ENCODE data around the gene SMARCAD1.
"Not testable (repeated sequence)": the region's sequence is repeated elsewhere in the genome, so short reads cannot be mapped to it uniquely, and the experiment has no call there.

The SMARCAD1 gene

GRCh38 chr4:94277534-94277933 is 69.9 kb downstream of the SMARCAD1 start:
- Histone ChIP-seq H3K27me3 (ENCODE audit: insufficient read depth, low read depth, severe bottlenecking) (no peaks in the 10 kb centered on the region), H3K9me3 (ENCODE audit: severe bottlenecking) (no peaks in the 10 kb centered on the region), H3K36me3 (peaks cover 87% of the 10 kb centered on the region), H3K4me3 (ENCODE audit: low read depth, low read length) (no peak overlapping the region), H3K27ac (no peak overlapping the region)
- TF ChIP-seq CTCF (IDR thresholded peaks at IDR 0.05; ENCODE audit: low read depth, low read length), result no peak
- DNase-seq, result no peak

- peaks cover 87% of the 10 kb centered on the region for H3K36me3 ChIP-seq
- DNase-seq, result no peak
- H3K27ac ChIP-seq, result no peak overlapping the region
- TF ChIP-seq CTCF (IDR thresholded peaks at IDR 0.05; ENCODE audit: low read depth, low read length), result no peak
- no peaks in the 10 kb centered on the region for H3K27me3 ChIP-seq (ENCODE audit: insufficient read depth, low read depth, severe bottlenecking)
- H3K9me3 ChIP-seq (ENCODE audit: severe bottlenecking), result no peaks in the 10 kb centered on the region
- H3K4me3 ChIP-seq (ENCODE audit: low read depth, low read length), result no peak overlapping the region
Measured at GRCh38 chr4:94278781-94279180, 71.1 kb downstream of the SMARCAD1 start.

- DNase-seq, result no peak
- no peak overlapping the region for H3K27ac ChIP-seq
- no peaks in the 10 kb centered on the region for H3K9me3 ChIP-seq (ENCODE audit: severe bottlenecking)
- no peaks in the 10 kb centered on the region for H3K27me3 ChIP-seq (ENCODE audit: insufficient read depth, low read depth, severe bottlenecking)
- H3K36me3 ChIP-seq, result peaks cover 64% of the 10 kb centered on the region
- TF ChIP-seq CTCF (IDR thresholded peaks at IDR 0.05; ENCODE audit: low read depth, low read length), result no peak
- H3K4me3 ChIP-seq (ENCODE audit: low read depth, low read length), result no peak overlapping the region
Measured at GRCh38 chr4:94284889-94285288, 77.2 kb downstream of the SMARCAD1 start.

GRCh38 chr4:94285666-94286065 is 78.0 kb downstream of the SMARCAD1 start:
- H3K4me3 ChIP-seq (ENCODE audit: low read depth, low read length), result no peak overlapping the region
- H3K9me3 ChIP-seq (ENCODE audit: severe bottlenecking), result no peaks in the 10 kb centered on the region
- H3K36me3 ChIP-seq, result peaks cover 57% of the 10 kb centered on the region
- H3K27me3 ChIP-seq (ENCODE audit: insufficient read depth, low read depth, severe bottlenecking), result no peaks in the 10 kb centered on the region
- TF ChIP-seq CTCF (IDR thresholded peaks at IDR 0.05; ENCODE audit: low read depth, low read length), result no peak
- H3K27ac ChIP-seq, result no peak overlapping the region
- no peak for DNase-seq

- TF ChIP-seq CTCF (IDR thresholded peaks at IDR 0.05; ENCODE audit: low read depth, low read length), result no peak
- no peaks in the 10 kb centered on the region for H3K27me3 ChIP-seq (ENCODE audit: insufficient read depth, low read depth, severe bottlenecking)
- H3K36me3 ChIP-seq, result peaks cover 25% of the 10 kb centered on the region
- DNase-seq, result no peak
- no peaks in the 10 kb centered on the region for H3K9me3 ChIP-seq (ENCODE audit: severe bottlenecking)
- no peak overlapping the region for H3K4me3 ChIP-seq (ENCODE audit: low read depth, low read length)
- no peak overlapping the region for H3K27ac ChIP-seq
Measured at GRCh38 chr4:94290245-94290644, 82.6 kb downstream of the SMARCAD1 start.

GRCh38 chr4:94293981-94294380 is 86.3 kb downstream of the SMARCAD1 start:
- H3K36me3 ChIP-seq; H3K9me3 ChIP-seq (ENCODE audit: severe bottlenecking); H3K27ac ChIP-seq; DNase-seq; H3K4me3 ChIP-seq (ENCODE audit: low read depth, low read length); H3K27me3 ChIP-seq (ENCODE audit: insufficient read depth, low read depth, severe bottlenecking): not testable (repeated sequence)

GRCh38 chr4:94295473-94295872 is 87.8 kb downstream of the SMARCAD1 start:
- not testable (repeated sequence) for H3K9me3 ChIP-seq (ENCODE audit: severe bottlenecking); H3K27me3 ChIP-seq (ENCODE audit: insufficient read depth, low read depth, severe bottlenecking); H3K36me3 ChIP-seq; H3K27ac ChIP-seq; H3K4me3 ChIP-seq (ENCODE audit: low read depth, low read length); DNase-seq

Data from WERI-Rb-1 (cell line).